OCI-M1 (cell line): ENCODE measurements around the gene DHRS1.

Experiments
- DNase-seq: peaks from one replicate; lab custom pipeline; 2025; lab: John Stamatoyannopoulos, UW

Gene DHRS1

GRCh38 chr14:24282736-24283135 is 16.8 kb downstream of the DHRS1 start:
- DNase-seq = no peak

- no peak for DNase-seq
Observed at GRCh38 chr14:24281636-24282035, 17.9 kb downstream of the DHRS1 start.

GRCh38 chr14:24280797-24281460 is 18.7 kb downstream of the DHRS1 start:
- no peak for DNase-seq

GRCh38 chr14:24279301-24280186 is 20.0 kb downstream of the DHRS1 start:
- no peak for DNase-seq

GRCh38 chr14:24278424-24278823 is 21.2 kb downstream of the DHRS1 start:
- DNase-seq = peak; percentile 30

GRCh38 chr14:24277606-24278321 is 21.8 kb downstream of the DHRS1 start:
- peak; percentile 85 for DNase-seq

GRCh38 chr14:24277071-24277470 is 22.5 kb downstream of the DHRS1 start:
- no peak for DNase-seq

- DNase-seq = peak; percentile 31
Observed at GRCh38 chr14:24274101-24274543, 25.5 kb downstream of the DHRS1 start.

- peak; percentile 36 for DNase-seq
Observed at GRCh38 chr14:24273422-24273998, 26.1 kb downstream of the DHRS1 start.

GRCh38 chr14:24272467-24272866 is 27.1 kb downstream of the DHRS1 start:
- no peak for DNase-seq

- no peak for DNase-seq
Observed at GRCh38 chr14:24271834-24272263, 27.7 kb downstream of the DHRS1 start.

- peak; percentile 91 for DNase-seq
Observed at GRCh38 chr14:24271134-24271833, 28.3 kb downstream of the DHRS1 start, which contains the start of gene RABGGTA. TSS of gene RABGGTA (minus strand) at chr14:24271597. CDS start at chr14:24271115, 482 bp downstream.

GRCh38 chr14:24270537-24271133 is 28.9 kb downstream of the DHRS1 start:
- DNase-seq = peak; percentile 40

- no peak for DNase-seq
Observed at GRCh38 chr14:24269910-24270536, 29.6 kb downstream of the DHRS1 start.

- DNase-seq = no peak
Observed at GRCh38 chr14:24269368-24269767, 30.2 kb downstream of the DHRS1 start.

GRCh38 chr14:24268225-24268624 is 31.4 kb downstream of the DHRS1 start:
- DNase-seq = no peak

GRCh38 chr14:24267516-24267915 is 32.1 kb downstream of the DHRS1 start:
- no peak for DNase-seq

GRCh38 chr14:24266344-24267244 is 33.0 kb downstream of the DHRS1 start:
- DNase-seq = no peak

- DNase-seq = no peak
Observed at GRCh38 chr14:24264298-24264697, 35.3 kb downstream of the DHRS1 start.
